HepG2 (cell line): ENCODE results near the gene PPP2R5D. TPM values are rescaled to one million over a fixed set of nuclear protein-coding genes. Genes with fewer than 3 reads are reported as not detected.

Experiments used
- CBX2 ChIP-seq, 2 experiments: fragments of 200-600 bp in 1 of 2; sonication (generic); formaldehyde crosslinking in 1 of 2; IDR thresholded peaks; 2 replicates each; pipeline versions ENCODE4 v1.7.0 to v1.8.1; 2018 to 2022; ENCODE audit warnings: low read depth in 2 of 2, low read length in 1 of 2, mild to moderate bottlenecking in 1 of 2, missing genetic modification reagents in 1 of 2
- EED ChIP-seq: sonication (generic); formaldehyde crosslinking; IDR thresholded peaks from 2 replicates; pipeline ENCODE4 v1.5.0; 2020; ENCODE audit warnings: mild to moderate bottlenecking, missing genetic modification reagents
- GRHL1 ChIP-seq: sonication (generic); formaldehyde crosslinking; conservative IDR thresholded peaks from 2 replicates; pipeline ENCODE4 v1.8.0; 2022; ENCODE audit warnings: missing genetic modification reagents
- HINFP ChIP-seq: sonication (generic); formaldehyde crosslinking; IDR thresholded peaks from 2 replicates; pipeline ENCODE4 v1.4.0; 2020; ENCODE audit warnings: low read depth, mild to moderate bottlenecking, missing genetic modification reagents
- NRL ChIP-seq: sonication (generic); formaldehyde crosslinking; IDR thresholded peaks from 2 replicates; pipeline ENCODE4 v1.5.0; 2020; ENCODE audit warnings: missing genetic modification reagents, mild to moderate bottlenecking, moderate library complexity, borderline replicate concordance
- PTBP1 ChIP-seq: fragments of 200-400 bp; formaldehyde crosslinking; IDR thresholded peaks from 2 replicates; pipeline ENCODE4 v1.6.1; 2018; ENCODE audit warnings: low read length, low read depth; ENCODE audit not compliant: poor library complexity, severe bottlenecking
- RARG ChIP-seq: sonication (generic); formaldehyde crosslinking; IDR thresholded peaks from 2 replicates; pipeline ENCODE4 v1.4.0; 2020; ENCODE audit warnings: low read depth, mild to moderate bottlenecking, missing genetic modification reagents
- SKIL ChIP-seq: sonication (generic); formaldehyde crosslinking; IDR thresholded peaks from 2 replicates; pipeline ENCODE4 v1.8.0; 2022; ENCODE audit warnings: missing genetic modification reagents, mild to moderate bottlenecking, moderate library complexity, borderline replicate concordance
- ZBTB10 ChIP-seq: sonication (generic); formaldehyde crosslinking; IDR thresholded peaks from 2 replicates; pipeline ENCODE4 v1.4.0; 2020; ENCODE audit warnings: missing genetic modification reagents, borderline replicate concordance
- ZNF569 ChIP-seq: sonication (generic); formaldehyde crosslinking; IDR thresholded peaks from 2 replicates; pipeline ENCODE4 v1.5.0; 2020; ENCODE audit warnings: mild to moderate bottlenecking, missing genetic modification reagents, moderate library complexity, borderline replicate concordance
- polyA plus RNA-seq, 8 experiments: library from polyadenylated mRNA; depleted of rRNA in 3 of 8; stranded (reverse) in 7 of 8; unstranded in 1 of 8; fragments of >200 nt; fragmentation: Illumina TruSeq in 4 of 8; extraction: Trizol in 4 of 8; gene quantifications; 2 replicates each; pipeline versions ENCODE4 v1.2.1 to v1.2.3, GENCODE V29; 2011 to 2016; ENCODE audit warnings: low read depth in 4 of 8, missing spikeins in 1 of 8, mixed read lengths in 1 of 8; ENCODE audit not compliant: insufficient read depth in 1 of 8
- total RNA-seq, 5 experiments: library from RNA; depleted of rRNA; stranded (reverse); fragments of >200 nt; fragmentation: Illumina TruSeq; extraction: Trizol; gene quantifications; 2 replicates each; pipeline ENCODE4 v1.2.3, GENCODE V29; 2016; ENCODE audit warnings: low read depth in 1 of 5
- TF ChIP-seq, protein P1 (sequence below): sonication (generic); formaldehyde crosslinking; IDR thresholded peaks from 2 replicates; pipeline ENCODE4 v1.4.0; 2020; ENCODE audit warnings: mild to moderate bottlenecking, missing genetic modification reagents
- TF ChIP-seq, protein P2 (sequence below): sonication (generic); formaldehyde crosslinking; IDR thresholded peaks from 2 replicates; pipeline ENCODE4 v1.5.1; 2020; ENCODE audit warnings: missing genetic modification reagents, mild to moderate bottlenecking, borderline replicate concordance

PPP2R5D gene
- total and polyA plus RNA-seq, 2 of the 13 experiments (the other 11 are each of a cell fraction or from before 2014, with no cell fraction given): 53.7 to 60.4 TPM

- no peak for TF ChIP-seq CBX2 (IDR thresholded peaks at IDR 0.05; ENCODE audit: low read depth, low read length)
- TF ChIP-seq CBX2 (CRISPR knock-in tag; IDR thresholded peaks at IDR 0.05; ENCODE audit: low read depth): no peak
- TF ChIP-seq GRHL1 (CRISPR knock-in tag): no peak
- TF ChIP-seq PTBP1: no peak
- TF ChIP-seq, protein P1, sequence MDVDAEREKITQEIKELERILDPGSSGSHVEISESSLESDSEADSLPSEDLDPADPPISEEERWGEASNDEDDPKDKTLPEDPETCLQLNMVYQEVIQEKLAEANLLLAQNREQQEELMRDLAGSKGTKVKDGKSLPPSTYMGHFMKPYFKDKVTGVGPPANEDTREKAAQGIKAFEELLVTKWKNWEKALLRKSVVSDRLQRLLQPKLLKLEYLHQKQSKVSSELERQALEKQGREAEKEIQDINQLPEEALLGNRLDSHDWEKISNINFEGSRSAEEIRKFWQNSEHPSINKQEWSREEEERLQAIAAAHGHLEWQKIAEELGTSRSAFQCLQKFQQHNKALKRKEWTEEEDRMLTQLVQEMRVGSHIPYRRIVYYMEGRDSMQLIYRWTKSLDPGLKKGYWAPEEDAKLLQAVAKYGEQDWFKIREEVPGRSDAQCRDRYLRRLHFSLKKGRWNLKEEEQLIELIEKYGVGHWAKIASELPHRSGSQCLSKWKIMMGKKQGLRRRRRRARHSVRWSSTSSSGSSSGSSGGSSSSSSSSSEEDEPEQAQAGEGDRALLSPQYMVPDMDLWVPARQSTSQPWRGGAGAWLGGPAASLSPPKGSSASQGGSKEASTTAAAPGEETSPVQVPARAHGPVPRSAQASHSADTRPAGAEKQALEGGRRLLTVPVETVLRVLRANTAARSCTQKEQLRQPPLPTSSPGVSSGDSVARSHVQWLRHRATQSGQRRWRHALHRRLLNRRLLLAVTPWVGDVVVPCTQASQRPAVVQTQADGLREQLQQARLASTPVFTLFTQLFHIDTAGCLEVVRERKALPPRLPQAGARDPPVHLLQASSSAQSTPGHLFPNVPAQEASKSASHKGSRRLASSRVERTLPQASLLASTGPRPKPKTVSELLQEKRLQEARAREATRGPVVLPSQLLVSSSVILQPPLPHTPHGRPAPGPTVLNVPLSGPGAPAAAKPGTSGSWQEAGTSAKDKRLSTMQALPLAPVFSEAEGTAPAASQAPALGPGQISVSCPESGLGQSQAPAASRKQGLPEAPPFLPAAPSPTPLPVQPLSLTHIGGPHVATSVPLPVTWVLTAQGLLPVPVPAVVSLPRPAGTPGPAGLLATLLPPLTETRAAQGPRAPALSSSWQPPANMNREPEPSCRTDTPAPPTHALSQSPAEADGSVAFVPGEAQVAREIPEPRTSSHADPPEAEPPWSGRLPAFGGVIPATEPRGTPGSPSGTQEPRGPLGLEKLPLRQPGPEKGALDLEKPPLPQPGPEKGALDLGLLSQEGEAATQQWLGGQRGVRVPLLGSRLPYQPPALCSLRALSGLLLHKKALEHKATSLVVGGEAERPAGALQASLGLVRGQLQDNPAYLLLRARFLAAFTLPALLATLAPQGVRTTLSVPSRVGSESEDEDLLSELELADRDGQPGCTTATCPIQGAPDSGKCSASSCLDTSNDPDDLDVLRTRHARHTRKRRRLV (CRISPR knock-in tag): no peak
- TF ChIP-seq SKIL (CRISPR knock-in tag): no peak
- TF ChIP-seq ZNF569 (CRISPR knock-in tag): no peak
- no peak for TF ChIP-seq HINFP (CRISPR knock-in tag)
- TF ChIP-seq ZBTB10 (CRISPR knock-in tag): no peak
- TF ChIP-seq RARG (CRISPR knock-in tag): no peak
- 0 out of 2 replicates have a peak, but pooled peaks have one; percentile 27 for TF ChIP-seq NRL (CRISPR knock-in tag)
- no peak for TF ChIP-seq EED
- TF ChIP-seq, protein P2, sequence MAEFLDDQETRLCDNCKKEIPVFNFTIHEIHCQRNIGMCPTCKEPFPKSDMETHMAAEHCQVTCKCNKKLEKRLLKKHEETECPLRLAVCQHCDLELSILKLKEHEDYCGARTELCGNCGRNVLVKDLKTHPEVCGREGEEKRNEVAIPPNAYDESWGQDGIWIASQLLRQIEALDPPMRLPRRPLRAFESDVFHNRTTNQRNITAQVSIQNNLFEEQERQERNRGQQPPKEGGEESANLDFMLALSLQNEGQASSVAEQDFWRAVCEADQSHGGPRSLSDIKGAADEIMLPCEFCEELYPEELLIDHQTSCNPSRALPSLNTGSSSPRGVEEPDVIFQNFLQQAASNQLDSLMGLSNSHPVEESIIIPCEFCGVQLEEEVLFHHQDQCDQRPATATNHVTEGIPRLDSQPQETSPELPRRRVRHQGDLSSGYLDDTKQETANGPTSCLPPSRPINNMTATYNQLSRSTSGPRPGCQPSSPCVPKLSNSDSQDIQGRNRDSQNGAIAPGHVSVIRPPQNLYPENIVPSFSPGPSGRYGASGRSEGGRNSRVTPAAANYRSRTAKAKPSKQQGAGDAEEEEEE: no peak
These were observed 66.6 kb downstream of the PPP2R5D start (continued) for GRCh38 chr6:43050981-43051380.
